ENCODE measurements around the gene NAALADL2. TPM values are rescaled to one million over a fixed set of nuclear protein-coding genes. Genes with fewer than 3 reads are reported as not detected.

The NAALADL2 gene
- total and polyA plus RNA-seq, 9 of the 15 experiments (the other 6 are each of a cell fraction or from before 2014, with no cell fraction given): 0.29 to 1.1 (median 0.79) TPM; not detected in 1

DNA sequence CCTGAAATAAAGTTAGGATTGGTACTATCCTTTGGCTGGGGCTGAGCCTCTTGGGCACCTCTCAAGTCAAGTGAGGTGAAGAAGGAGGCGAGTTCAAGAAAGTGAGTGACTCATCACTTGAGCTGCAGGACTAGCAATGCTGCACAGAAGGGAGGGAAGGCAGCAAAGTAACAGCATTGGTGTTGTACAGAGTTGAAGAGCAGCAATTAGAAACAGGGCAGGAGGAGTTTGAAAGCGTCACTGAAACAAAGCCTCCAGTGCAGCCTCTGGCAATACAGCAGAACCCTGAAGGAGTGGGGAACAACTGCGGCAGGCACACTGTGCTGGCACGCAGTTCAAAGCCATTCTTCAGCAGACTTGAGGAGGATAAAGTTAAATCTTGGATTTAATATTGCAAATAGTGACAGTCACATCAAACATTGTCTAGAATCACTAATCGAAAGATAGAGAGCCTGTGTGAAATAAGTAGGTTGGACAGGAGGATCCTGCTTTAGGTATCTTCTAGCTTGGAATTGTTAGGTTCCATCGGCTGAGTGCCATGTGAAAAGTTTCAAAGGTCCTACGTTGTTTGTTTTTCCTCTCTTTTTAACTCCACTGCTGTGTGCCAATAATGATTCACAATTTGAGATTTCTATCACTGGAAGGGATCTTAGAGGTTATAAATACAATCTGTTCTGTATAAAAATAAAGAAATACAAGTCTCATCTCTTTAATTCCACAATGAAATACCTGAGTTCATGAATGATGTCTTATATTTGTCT lies 479.8 kb downstream of the NAALADL2 start:
- H3K4me2 ChIP-seq (ENCODE audit: insufficient read depth, low read length): no peak overlapping the region
- H3K9me1 ChIP-seq (ENCODE audit: control insufficient read depth, insufficient read depth, low read length): no peaks in the 10 kb centered on the region
- CTCF ChIA-PET (ENCODE audit: low intra/inter-chr PET ratio): no interaction called here
- H3K27ac ChIP-seq (ENCODE audit: extremely low read depth, low read depth, low read length): no peak overlapping the region
- no peak overlapping the region for H2AFZ ChIP-seq (ENCODE audit: low read depth, low read length)
- DNase-seq (ENCODE audit: extremely low read depth in 1 of 4, low spot score in 3 of 4): no peak
- TF ChIP-seq, protein P1, sequence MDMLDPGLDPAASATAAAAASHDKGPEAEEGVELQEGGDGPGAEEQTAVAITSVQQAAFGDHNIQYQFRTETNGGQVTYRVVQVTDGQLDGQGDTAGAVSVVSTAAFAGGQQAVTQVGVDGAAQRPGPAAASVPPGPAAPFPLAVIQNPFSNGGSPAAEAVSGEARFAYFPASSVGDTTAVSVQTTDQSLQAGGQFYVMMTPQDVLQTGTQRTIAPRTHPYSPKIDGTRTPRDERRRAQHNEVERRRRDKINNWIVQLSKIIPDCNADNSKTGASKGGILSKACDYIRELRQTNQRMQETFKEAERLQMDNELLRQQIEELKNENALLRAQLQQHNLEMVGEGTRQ (CRISPR knock-in tag; IDR thresholded peaks at IDR 0.05): no peak
- no peak for TF ChIP-seq ASH1L (IDR thresholded peaks at IDR 0.05; ENCODE audit: borderline replicate concordance, low read depth, partially characterized antibody)
- no peak for TF ChIP-seq NFIX (CRISPR knock-in tag; IDR thresholded peaks at IDR 0.05; ENCODE audit: low read depth)
- TF ChIP-seq E2F3 (CRISPR knock-in tag; IDR thresholded peaks at IDR 0.05): no peak
- TF ChIP-seq CREB1 (IDR thresholded peaks at IDR 0.05): no peak
- TF ChIP-seq CREB1 (CRISPR knock-in tag; IDR thresholded peaks at IDR 0.05): no peak
- no peak for TF ChIP-seq PCBP1 (IDR thresholded peaks at IDR 0.05; ENCODE audit: low read depth, low read length, poor library complexity, severe bottlenecking)
- TF ChIP-seq CHD2 (IDR thresholded peaks at IDR 0.05; ENCODE audit: low read depth, low read length): no peak
- no peaks in the 10 kb centered on the region for H3K27me3 ChIP-seq (ENCODE audit: control insufficient read depth in 2 of 2, insufficient read depth in 2 of 2, low read length in 2 of 2)
- no peaks in the 10 kb centered on the region for H3K36me3 ChIP-seq (ENCODE audit: control insufficient read depth, insufficient read depth, low read length)
- intact Hi-C loops (cut with micrococcal nuclease): no loop called here
- H3K9ac ChIP-seq (ENCODE audit: insufficient read depth in 1 of 2, low read depth in 2 of 2, low read length in 2 of 2): no peak overlapping the region
- FAIRE-seq: no peak
- H3K79me2 ChIP-seq (ENCODE audit: control insufficient read depth, insufficient read depth, low read length): no peaks in the 10 kb centered on the region
- WGBS (ENCODE audit: insufficient coverage, low coverage, missing lambda C conversion rate): 1% methylated on average over 7 of the region's 7 CpGs
- no peaks in the 10 kb centered on the region for H3K9me3 ChIP-seq (replicated peaks; ENCODE audit: control insufficient read depth, insufficient read depth, low read depth, low read length)
- in situ Hi-C loops (cut with MboI): no loop called here
- no TSS peak for BruUV-seq (replicated peaks)
- H3K4me3 ChIP-seq: no peak overlapping the region
- H4K20me1 ChIP-seq (replicated peaks; ENCODE audit: control insufficient read depth, insufficient read depth, low read length): no peaks in the 10 kb centered on the region
- POLR2A ChIA-PET: no interaction called here
- H3K4me1 ChIP-seq (replicated peaks in 1 of 2; ENCODE audit: control insufficient read depth in 2 of 2, insufficient read depth in 2 of 2, low read length in 2 of 2): no peaks in the 10 kb centered on the region
- ATAC-seq: no peak
